KBM-7 (cell line): Measurements from ENCODE around the gene MCRIP2.

ENCODE experiments used
- DNase-seq: peaks from one replicate; pipeline ENCODE4 v3.0.0-alpha.2; 2015
- in situ Hi-C: fragments of 300-500 bp; cut with MboI; formaldehyde crosslinking; loops from 2 replicates; pipeline ENCODE4 v1.14.3; 2020; ENCODE audit warnings: low sequenced_read_pairs, low pct_unique_long_range_greater_than_20kb, mixed read lengths

MCRIP2 gene

GRCh38 chr16:615122-615521 lies 26.5 kb upstream of the MCRIP2 start:
- in situ Hi-C loops: no loop called here
- no peak for DNase-seq

- no peak for DNase-seq
- in situ Hi-C loops: no loop called here
Measured at GRCh38 chr16:616733-617586, 24.7 kb upstream of the MCRIP2 start.

- DNase-seq: no peak
- in situ Hi-C loops: no loop called here
Measured at GRCh38 chr16:617855-618254, 23.8 kb upstream of the MCRIP2 start.

- DNase-seq: no peak
- in situ Hi-C loops: no loop called here
Measured at GRCh38 chr16:619476-620100, 22.0 kb upstream of the MCRIP2 start.

GRCh38 chr16:620700-621525 lies 20.7 kb upstream of the MCRIP2 start:
- in situ Hi-C loops: no loop called here

GRCh38 chr16:621526-622105 lies 20.0 kb upstream of the MCRIP2 start:
- no peak for DNase-seq
- in situ Hi-C loops: no loop called here

More at GRCh38 chr16:620700-621525, 20.7 kb upstream of the MCRIP2 start:
- no peak for DNase-seq

GRCh38 chr16:622920-623280 lies 18.7 kb upstream of the MCRIP2 start:
- no peak for DNase-seq
- in situ Hi-C loops: no loop called here

GRCh38 chr16:624526-625070 lies 17.0 kb upstream of the MCRIP2 start:
- no peak for DNase-seq
- in situ Hi-C loops: no loop called here

- DNase-seq: no peak
- in situ Hi-C loops: no loop called here
Measured at GRCh38 chr16:625117-625976, 16.3 kb upstream of the MCRIP2 start.

GRCh38 chr16:625977-626765 lies 15.5 kb upstream of the MCRIP2 start:
- DNase-seq: no peak

GRCh38 chr16:626787-627453 lies 14.7 kb upstream of the MCRIP2 start:
- in situ Hi-C loops: no loop called here
- DNase-seq: no peak

More at GRCh38 chr16:625977-626765, 15.5 kb upstream of the MCRIP2 start:
- in situ Hi-C loops: no loop called here

GRCh38 chr16:627454-628239 lies 14.0 kb upstream of the MCRIP2 start:
- DNase-seq: no peak
- in situ Hi-C loops: no loop called here

- no peak for DNase-seq
- in situ Hi-C loops: no loop called here
Measured at GRCh38 chr16:628321-629061, 13.1 kb upstream of the MCRIP2 start.

GRCh38 chr16:629185-629832 lies 12.3 kb upstream of the MCRIP2 start:
- in situ Hi-C loops: no loop called here
- DNase-seq: no peak

GRCh38 chr16:629833-630248 lies 11.8 kb upstream of the MCRIP2 start:
- in situ Hi-C loops: no loop called here
- DNase-seq: no peak
